Smooth muscle cell (in vitro differentiated cells): ENCODE data around the gene ARHGEF7. TPM values are rescaled to one million over a fixed set of nuclear protein-coding genes. Genes with fewer than 3 reads are reported as not detected.

Experiments used
- DNase-seq: peaks from one replicate; lab custom pipeline; 2025; ENCODE audit not compliant: unreplicated experiment; lab: John Stamatoyannopoulos, UW
- H2AFZ ChIP-seq: fragments of 200-600 bp; sonication (generic); 2 replicates; pipeline ENCODE4 v1.6.0; 2016; ENCODE audit warnings: antibody characterized with exemption, low read depth, mild to moderate bottlenecking
- H3F3A ChIP-seq: fragments of 200-600 bp; sonication (generic); 2 replicates; pipeline ENCODE4 v1.6.0; 2017; ENCODE audit warnings: antibody characterized with exemption, low read depth
- H3K27ac ChIP-seq: fragments of 200-600 bp; sonication (generic); 2 replicates; pipeline ENCODE4 v1.5.1; 2016; ENCODE audit warnings: low read depth, mild to moderate bottlenecking
- H3K27me3 ChIP-seq: fragments of 200-600 bp; sonication (generic); 2 replicates; pipeline ENCODE4 v1.6.1; 2016; ENCODE audit warnings: low read depth, mild to moderate bottlenecking
- H3K36me3 ChIP-seq: fragments of 200-600 bp; sonication (generic); 2 replicates; pipeline ENCODE4 v1.5.1; 2016; ENCODE audit warnings: low read depth
- H3K4me1 ChIP-seq: fragments of 200-600 bp; sonication (generic); 2 replicates; pipeline ENCODE4 v1.5.1; 2016; ENCODE audit warnings: low read depth
- H3K4me2 ChIP-seq: fragments of 200-600 bp; sonication (generic); 2 replicates; pipeline ENCODE4 v1.6.0; 2016; ENCODE audit warnings: mild to moderate bottlenecking
- H3K4me3 ChIP-seq: fragments of 200-600 bp; sonication (generic); 2 replicates; pipeline ENCODE4 v1.5.1; 2016; ENCODE audit warnings: mild to moderate bottlenecking
- H3K79me2 ChIP-seq: fragments of 200-600 bp; sonication (generic); 2 replicates; pipeline ENCODE4 v1.6.0; 2016; ENCODE audit warnings: low read depth, mild to moderate bottlenecking
- H3K9ac ChIP-seq: fragments of 200-600 bp; sonication (generic); 2 replicates; pipeline ENCODE4 v1.6.0; 2016; ENCODE audit warnings: low read depth
- H3K9me3 ChIP-seq: fragments of 200-600 bp; sonication (generic); replicated peaks from 2 replicates; pipeline ENCODE4 v1.5.1; 2016; ENCODE audit warnings: low read depth
- H4K20me1 ChIP-seq: fragments of 200-600 bp; sonication (generic); 2 replicates; pipeline ENCODE4 v1.6.0; 2016; ENCODE audit warnings: low read depth
- WGBS: methylation state at CpG from one replicate; pipeline ENCODE4 v1.1.7; 2016; ENCODE audit warnings: low lambda C conversion rate; 5-methylcytosine and 5-hydroxymethylcytosine counted together
- polyA plus RNA-seq: library from polyadenylated mRNA; unstranded; fragments of >200 nt; fragmentation: Nextera tagmentation; extraction: Ambion mirVana; gene quantifications from 2 replicates; pipeline ENCODE4 v1.2.1, GENCODE V29; 2016
- total RNA-seq: library from RNA; depleted of rRNA; stranded (reverse); fragments of >200 nt; gene quantifications from 2 replicates; pipeline ENCODE4 v1.2.3, GENCODE V29; 2014
- TF ChIP-seq, protein P1 (sequence below): fragments of 200-600 bp; sonication (generic); IDR thresholded peaks from 2 replicates; pipeline ENCODE4 v1.5.1; 2017; ENCODE audit warnings: borderline replicate concordance, mild to moderate bottlenecking, antibody characterized with exemption; ENCODE audit not compliant: insufficient read depth, poor library complexity, severe bottlenecking

The ARHGEF7 gene
- total and polyA plus RNA-seq, 2 experiments from 2014 or later: 13.8 to 32.4 TPM

DNA sequence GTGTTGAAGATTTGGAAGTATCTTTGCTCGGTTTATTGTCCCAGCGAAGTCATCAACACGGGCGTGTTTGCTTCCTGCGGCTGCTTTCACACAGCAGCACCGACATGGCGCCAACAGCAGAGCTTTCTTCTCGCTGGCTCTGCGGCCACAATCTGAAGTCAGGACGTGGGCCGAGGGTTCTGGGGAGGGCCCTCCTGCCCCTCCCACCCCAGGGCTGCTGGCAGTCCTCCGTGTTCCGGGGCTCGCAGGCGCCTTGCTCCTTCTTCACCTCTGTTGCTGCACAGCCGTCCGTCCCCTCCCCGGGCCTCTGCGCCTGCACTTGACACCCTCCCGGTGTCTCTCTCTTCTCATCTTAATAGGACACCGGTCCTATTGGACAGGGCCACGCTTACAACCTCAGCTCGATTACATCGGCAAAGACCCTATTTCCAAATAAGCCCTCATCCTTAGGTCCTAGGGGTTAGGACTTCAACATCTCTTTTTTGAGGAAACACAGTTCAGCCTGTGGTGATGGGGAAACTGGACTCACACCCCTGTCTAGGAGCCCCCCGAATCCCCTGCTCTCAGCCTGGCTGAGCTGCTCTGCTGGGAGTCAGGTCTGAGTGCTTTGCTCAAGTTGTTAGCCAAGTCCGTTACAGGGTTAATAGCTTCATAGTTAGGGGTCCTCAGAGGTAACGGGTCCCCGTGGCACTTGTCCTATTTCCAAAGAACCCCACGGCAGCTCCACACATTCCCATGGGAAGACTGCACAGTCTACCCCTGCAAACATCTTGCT is 202.6 kb downstream of the ARHGEF7 start:
- no peaks in the 10 kb centered on the region for H3K36me3 ChIP-seq
- DNase-seq: no peak
- no peaks in the 10 kb centered on the region for H3K79me2 ChIP-seq
- no peak overlapping the region for H3K27ac ChIP-seq
- no peaks in the 10 kb centered on the region for H4K20me1 ChIP-seq
- H3K9me3 ChIP-seq: peaks cover 1% of the 10 kb centered on the region
- TF ChIP-seq, protein P1, sequence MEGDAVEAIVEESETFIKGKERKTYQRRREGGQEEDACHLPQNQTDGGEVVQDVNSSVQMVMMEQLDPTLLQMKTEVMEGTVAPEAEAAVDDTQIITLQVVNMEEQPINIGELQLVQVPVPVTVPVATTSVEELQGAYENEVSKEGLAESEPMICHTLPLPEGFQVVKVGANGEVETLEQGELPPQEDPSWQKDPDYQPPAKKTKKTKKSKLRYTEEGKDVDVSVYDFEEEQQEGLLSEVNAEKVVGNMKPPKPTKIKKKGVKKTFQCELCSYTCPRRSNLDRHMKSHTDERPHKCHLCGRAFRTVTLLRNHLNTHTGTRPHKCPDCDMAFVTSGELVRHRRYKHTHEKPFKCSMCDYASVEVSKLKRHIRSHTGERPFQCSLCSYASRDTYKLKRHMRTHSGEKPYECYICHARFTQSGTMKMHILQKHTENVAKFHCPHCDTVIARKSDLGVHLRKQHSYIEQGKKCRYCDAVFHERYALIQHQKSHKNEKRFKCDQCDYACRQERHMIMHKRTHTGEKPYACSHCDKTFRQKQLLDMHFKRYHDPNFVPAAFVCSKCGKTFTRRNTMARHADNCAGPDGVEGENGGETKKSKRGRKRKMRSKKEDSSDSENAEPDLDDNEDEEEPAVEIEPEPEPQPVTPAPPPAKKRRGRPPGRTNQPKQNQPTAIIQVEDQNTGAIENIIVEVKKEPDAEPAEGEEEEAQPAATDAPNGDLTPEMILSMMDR: no peak
- no peaks in the 10 kb centered on the region for H3K4me1 ChIP-seq
- H2AFZ ChIP-seq: no peak overlapping the region
- H3K9ac ChIP-seq: no peak overlapping the region
- H3F3A ChIP-seq: no peaks in the 10 kb centered on the region
- H3K4me2 ChIP-seq: no peak overlapping the region
- no peaks in the 10 kb centered on the region for H3K27me3 ChIP-seq
- WGBS: 97% methylated on average over 23 of the region's 29 CpGs
- H3K4me3 ChIP-seq: no peak overlapping the region

DNA sequence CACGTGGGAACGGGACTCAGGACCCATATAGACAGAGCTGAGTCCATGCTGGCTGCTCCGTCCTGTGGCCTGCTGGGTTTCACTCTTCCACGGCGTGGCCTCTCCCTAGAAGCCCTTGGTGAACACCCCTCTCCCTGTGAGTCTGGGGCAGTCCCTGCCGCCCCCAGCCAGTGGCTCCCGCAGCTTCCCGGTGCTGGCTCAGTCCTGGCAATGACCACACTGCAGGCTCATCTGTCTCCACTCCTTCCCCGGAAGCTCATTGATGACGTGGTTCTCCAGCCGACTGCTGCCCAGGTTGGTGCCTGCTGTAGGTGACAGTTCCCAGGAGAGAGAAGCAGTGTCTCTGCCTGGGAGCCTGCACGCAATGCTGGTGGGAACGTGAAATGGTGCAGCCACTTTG is 203.3 kb downstream of the ARHGEF7 start:
- Histone ChIP-seq H3K27ac (no peak overlapping the region), H3K36me3 (no peaks in the 10 kb centered on the region), H4K20me1 (no peaks in the 10 kb centered on the region), H3K27me3 (no peaks in the 10 kb centered on the region), H3K4me1 (no peaks in the 10 kb centered on the region), H3K9ac (no peak overlapping the region), H3K4me2 (no peak overlapping the region), H3K9me3 (no peaks in the 10 kb centered on the region), H3K79me2 (no peaks in the 10 kb centered on the region), H2AFZ (no peak overlapping the region), H3K4me3 (no peak overlapping the region), H3F3A (no peaks in the 10 kb centered on the region)
- DNase-seq: no peak
- TF ChIP-seq, protein P1: no peak
- 91% methylated on average over 13 of the region's 13 CpGs for WGBS

DNA sequence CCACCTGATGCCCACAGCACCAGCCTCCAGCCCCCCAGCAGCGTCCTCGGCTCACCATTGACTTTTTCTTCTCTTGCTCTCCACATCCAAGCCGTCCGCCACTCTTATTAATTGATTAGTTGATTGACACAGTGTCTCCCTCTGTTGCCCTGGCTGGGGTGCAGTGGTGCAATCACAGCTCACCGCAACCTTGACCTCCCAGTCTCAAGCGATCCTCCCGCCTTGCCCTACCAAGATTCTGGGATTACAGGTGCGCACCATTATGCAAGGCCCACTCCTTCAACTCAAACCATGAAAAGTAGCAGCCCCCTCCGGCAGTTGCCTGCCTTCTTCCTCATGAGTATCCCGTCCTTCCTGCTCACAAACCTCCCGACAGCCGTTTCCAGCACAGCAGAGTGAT is 204.4 kb downstream of the ARHGEF7 start:
- Histone ChIP-seq H3K27me3 (no peaks in the 10 kb centered on the region), H3K27ac (no peak overlapping the region), H3K9ac (no peak overlapping the region), H3F3A (no peaks in the 10 kb centered on the region), H2AFZ (no peak overlapping the region), H3K36me3 (no peaks in the 10 kb centered on the region), H4K20me1 (no peaks in the 10 kb centered on the region), H3K4me3 (no peak overlapping the region), H3K79me2 (no peaks in the 10 kb centered on the region), H3K9me3 (no peaks in the 10 kb centered on the region), H3K4me2 (no peak overlapping the region), H3K4me1 (no peaks in the 10 kb centered on the region)
- TF ChIP-seq, protein P1: no peak
- WGBS: 96% methylated on average over 12 of the region's 12 CpGs
- no peak for DNase-seq
